Daoy (cell line): ENCODE measurements around the gene SERPINB1. TPM values are rescaled to one million over a fixed set of nuclear protein-coding genes. Genes with fewer than 3 reads are reported as not detected.

Experiments used
- DNase-seq: peaks from one replicate; pipeline ENCODE4 v3.0.0-alpha.2; 2015; ENCODE audit warnings: low read depth
- total RNA-seq: library from RNA; depleted of rRNA; stranded (reverse); fragments of >200 nt; shearing (Covaris generic); gene quantifications from 2 replicates; pipeline ENCODE4 v1.2.3, GENCODE V29; 2014; rRNA removed

Gene SERPINB1
- total RNA-seq, 1 experiment from 2014 or later, result 3.7 TPM

DNA sequence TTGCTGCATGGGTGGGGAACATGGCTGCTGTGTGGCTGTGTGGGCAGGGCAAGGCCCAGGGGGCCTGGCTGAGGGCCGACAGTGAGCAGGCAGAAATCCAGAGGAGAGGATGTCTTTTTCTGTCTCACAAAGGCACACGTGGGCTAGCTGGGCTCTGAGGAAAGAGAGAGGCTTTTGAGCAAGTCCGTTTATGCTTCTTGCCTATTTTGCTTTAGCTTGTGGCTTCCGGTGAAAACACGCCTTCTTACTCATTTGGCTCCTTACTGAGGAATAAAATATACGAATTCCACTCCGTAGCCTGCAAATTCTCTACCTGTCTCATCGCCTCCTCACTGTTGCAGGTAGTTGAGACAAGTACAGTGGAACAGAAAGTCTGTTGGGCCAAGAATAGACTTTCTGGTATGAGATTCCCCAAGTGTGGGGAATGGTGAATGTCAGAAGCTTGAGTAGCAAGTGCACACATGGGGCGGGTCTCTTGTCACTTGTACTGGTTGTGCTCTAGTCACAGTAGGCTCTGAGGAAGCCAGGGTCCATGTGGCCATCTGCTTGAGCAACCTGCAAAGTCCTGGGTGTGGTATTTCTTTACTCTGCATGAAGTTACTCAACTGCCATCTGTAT is 48.0 kb downstream of the SERPINB1 start:
- DNase-seq, result no peak

DNA sequence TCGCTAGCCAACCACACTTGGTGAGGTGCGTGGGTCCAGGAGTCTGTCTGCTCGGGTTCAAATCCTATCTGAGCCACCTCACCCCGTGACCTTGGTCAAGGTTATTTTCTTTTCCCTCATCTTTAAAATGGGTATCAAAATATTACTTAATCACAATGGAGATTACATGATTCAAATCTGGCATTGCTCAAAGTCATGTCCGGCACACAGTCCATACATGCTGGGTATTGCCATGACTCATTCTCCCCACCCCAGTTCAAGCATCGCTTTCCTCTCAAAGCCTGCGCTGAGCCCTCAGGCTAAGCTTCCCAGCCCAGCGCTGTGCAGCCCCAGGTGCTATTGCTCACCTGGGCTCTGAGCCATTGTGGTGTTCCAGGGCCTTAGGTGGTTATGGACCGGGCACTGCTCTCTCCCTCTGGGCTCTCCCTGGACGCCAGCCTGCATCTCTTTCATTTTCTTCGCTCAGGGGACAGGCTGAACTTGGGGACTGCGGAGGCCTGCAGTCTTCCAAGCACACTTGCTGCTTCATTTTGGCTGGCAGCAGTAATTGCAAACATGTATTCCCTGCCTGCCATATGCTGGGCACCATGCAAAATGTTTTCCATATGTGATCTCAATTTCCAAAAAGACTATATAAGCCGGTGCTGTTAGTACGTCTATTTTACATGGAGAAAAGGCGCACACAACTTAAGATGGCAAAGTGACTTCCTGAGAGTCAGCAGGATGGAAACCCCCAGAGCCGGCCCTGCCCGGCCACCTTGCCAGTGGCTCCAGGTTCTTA is 49.1 kb downstream of the SERPINB1 start:
- peak; percentile 38 for DNase-seq

DNA sequence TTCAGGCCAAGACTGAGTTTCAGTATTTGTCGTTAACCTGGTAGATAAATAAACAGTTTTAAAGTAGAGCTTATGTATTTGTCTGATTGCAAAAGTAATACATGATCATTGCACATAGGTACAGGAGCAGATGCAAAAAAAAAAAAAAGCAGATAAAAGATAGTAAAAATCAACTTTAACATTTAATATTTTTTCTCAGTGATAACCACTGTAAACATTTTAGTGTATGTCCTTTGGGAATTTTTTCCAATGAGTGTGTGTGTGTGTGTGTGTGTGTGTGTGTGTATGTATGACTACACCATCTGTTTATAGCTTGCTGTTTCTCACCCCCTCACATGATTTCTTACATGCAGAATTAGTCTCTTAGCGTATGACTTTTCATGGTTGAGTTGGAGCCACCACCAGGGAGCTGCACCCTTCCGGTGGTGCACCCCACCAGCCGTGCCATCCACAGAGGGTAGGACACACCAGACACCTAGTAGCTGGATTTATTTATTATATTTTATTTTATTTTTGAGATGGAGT is 50.2 kb downstream of the SERPINB1 start:
- DNase-seq, result no peak

DNA sequence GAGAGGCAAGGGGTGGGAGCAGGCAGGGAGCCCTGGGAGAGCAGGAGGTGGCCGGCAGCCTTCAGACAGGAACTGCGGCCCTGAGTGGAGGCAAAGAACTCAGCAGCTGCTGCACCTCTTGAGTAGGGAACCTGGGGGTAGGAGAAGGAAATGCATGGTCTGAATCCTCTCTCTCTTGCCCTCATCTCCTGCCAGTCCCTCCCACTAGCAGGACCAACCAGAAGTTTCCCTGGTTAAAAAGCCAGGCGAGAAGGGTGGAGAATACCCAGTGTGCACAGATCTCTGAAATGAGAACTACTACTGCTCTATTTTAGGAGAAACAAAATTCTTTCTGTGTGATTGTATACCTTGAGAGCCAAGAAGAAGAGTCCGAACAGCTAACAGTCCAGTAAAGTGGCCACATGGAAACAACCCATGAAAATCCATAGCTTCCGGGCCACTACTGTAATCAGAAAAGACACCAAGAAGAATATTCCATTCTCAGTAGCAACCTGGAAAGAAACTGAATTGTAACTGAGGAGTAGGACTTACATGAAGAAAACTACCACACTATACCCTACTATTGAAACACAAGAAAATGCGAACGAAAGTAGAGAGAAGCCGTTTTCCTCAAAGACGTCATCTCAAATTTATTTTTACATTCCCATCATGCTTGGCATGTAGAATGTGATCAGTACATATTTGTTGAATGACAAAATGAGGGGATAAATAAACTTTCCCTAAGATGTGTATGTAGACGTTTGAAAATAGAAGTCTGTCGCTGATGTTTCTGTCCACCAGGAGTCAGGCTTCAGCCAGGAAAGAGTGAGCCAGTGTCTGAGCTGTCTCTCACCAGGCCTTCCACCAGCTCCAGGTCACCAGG is 50.8 kb downstream of the SERPINB1 start:
- peak; percentile 71 for DNase-seq

DNA sequence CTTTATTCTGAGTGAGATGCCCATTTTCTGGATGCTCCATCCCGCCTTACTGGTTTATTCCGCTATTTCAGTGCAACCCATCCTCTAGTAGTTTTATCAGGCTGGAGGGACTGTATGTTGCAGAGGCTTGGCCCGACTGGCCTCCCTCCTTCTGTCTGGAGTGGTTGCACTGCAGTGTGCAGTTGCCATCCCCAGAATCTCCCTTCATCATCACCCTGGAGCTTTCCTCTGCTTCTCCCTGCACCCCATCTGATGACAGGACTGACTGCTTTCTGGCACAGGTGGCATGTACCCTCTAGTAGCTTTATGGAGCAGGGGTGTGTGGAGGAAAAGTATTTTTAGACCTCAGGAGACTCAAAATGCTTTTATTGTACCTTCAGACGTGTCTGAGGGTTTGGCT is 55.4 kb downstream of the SERPINB1 start:
- no peak for DNase-seq

DNA sequence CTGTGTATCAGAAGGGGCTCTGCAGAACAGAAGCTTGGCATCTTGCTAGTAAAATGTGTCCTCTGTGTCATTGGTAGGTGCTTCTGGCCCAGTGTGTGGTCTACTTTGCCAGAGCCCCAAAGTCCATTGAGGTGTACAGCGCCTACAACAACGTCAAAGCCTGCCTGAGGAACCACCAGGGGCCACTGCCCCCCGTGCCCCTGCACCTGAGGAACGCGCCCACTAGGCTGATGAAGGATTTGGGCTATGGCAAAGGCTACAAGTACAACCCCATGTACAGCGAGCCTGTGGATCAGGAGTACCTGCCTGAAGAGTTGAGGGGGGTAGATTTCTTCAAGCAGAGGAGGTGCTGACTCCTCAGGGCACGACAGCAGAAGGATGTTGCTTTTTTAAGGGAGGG is 56.7 kb downstream of the SERPINB1 start:
- no peak for DNase-seq

DNA sequence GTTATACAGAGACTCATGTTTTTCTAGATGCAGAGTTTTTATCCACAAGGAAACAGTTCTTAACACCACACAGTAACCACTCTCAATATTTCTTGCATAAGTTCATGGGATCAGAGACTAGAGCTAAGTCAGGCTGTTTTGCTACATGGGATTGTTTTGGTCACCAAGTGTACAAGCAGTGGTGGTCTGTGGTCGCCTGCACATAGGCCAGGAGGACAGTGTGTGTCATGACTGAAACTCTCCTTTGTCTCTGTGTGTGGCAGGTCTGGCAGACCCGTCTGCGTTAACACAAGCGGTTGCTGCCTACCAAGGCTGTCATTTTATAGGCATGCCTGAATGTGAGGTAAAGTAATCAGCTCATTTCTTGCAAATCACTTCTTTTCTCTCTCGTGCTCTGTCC is 57.6 kb downstream of the SERPINB1 start:
- DNase-seq, result no peak

DNA sequence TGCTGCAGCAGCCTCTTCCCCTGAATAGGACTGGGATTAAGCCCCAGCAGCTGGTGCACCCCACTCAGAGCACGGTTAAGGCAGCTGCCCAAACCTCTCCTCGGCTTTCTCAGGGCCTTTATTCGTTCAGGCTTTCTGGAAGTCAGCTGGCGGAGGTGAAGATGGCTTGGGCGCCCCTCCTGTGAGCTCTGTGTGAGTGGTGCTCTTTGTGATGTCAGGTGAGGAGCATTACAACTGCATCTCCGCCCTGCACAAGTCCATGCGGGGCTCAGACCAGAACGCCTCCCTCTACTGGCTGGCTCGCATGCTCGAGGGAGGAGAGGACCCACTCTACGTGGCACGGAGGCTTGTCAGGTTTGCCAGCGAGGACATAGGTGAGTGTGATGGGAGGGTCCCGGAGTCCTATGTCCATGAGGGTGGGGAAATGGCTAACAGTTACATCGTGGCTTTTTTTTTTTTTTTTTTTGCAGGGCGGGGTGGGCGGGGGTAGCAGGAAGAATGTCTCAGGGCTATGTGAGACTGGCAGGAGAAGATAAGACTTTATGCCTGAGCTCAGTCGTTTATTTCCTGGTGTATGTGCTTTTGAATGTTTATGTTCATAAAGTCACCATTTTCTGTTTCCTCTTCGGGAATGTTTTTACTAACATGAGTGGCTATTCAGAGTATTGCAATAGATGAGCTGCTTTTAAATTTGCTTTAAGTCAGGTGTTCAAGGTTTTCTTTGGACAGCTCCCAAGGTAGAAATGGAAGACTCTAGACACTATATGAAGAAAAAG is 58.3 kb downstream of the SERPINB1 start:
- DNase-seq, result no peak

DNA sequence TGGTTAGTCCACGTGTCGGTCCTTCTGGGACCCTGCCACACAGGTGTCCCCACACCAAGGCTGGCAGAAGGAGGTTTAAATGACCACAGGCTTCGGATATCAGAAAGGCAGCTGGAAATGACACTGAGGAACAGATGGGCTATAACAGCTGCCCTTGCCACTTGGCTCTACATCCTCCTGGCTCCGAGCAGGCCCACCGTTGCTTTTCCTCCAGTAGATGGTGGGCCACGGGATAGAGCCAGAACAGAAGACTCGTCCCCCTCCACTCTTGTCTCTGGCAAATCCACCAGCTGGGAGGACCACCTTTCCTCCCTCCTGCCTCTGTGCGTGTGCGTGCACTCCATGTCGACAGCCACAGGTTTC is 58.9 kb downstream of the SERPINB1 start:
- DNase-seq, result no peak

DNA sequence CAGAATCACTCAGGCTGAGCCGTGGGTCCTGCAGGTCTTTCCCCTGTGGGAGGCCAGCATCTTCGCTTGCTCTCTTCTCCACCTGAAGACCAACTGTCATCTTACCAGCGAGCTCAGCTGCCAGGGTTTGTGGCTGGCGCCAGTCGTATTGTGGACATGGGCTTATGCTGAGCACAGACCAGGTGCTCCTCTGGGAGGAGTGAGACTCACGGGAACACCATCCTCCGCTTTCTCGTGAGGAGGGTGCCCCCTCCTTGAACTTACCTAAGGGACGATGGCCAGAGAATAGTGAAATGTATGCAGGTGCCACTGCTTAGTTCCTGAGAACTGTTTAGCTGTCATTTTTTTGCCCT is 59.3 kb downstream of the SERPINB1 start:
- no peak for DNase-seq

Other genes starting within 250 kb of the SERPINB1 start
- gene MYLK4, start 90.9 kb downstream of the SERPINB1 start, total RNA-seq, result 0.34 and 0.39 TPM in 2 replicates
- gene WRNIP1, start 76.5 kb downstream of the SERPINB1 start, total RNA-seq, result 92.2 and 92.7 TPM in 2 replicates
- 0.40 and 1.5 TPM in 2 replicates for gene SERPINB9, start 61.4 kb upstream of the SERPINB1 start, total RNA-seq
- 38.7 and 46.4 TPM in 2 replicates for gene SERPINB6, start 129.7 kb upstream of the SERPINB1 start, total RNA-seq
- 8.5 and 17.5 TPM in 2 replicates for gene NQO2, start 158.0 kb upstream of the SERPINB1 start, total RNA-seq
- gene RIPK1, start 226.6 kb upstream of the SERPINB1 start, total RNA-seq, result 14.7 and 16.3 TPM in 2 replicates